BLaER1 (cell line): ENCODE data around the gene CFAP221.
A peak's percentile ranks its signal among the peaks of the same experiment; 100 is the strongest.

Experiments
- H3K27ac ChIP-seq: shearing (Covaris generic); formaldehyde crosslinking; 2 replicates; pipeline ENCODE4 v1.8.1; 2022
- H3K27me3 ChIP-seq: shearing (Covaris generic); formaldehyde crosslinking; 2 replicates; pipeline ENCODE4 v1.8.1; 2022
- H3K36me3 ChIP-seq: shearing (Covaris generic); formaldehyde crosslinking; 2 replicates; pipeline ENCODE4 v1.8.1; 2022
- H3K4me1 ChIP-seq: shearing (Covaris generic); formaldehyde crosslinking; 2 replicates; pipeline ENCODE4 v1.8.1; 2022
- H3K4me2 ChIP-seq: shearing (Covaris generic); formaldehyde crosslinking; 2 replicates; pipeline ENCODE4 v1.8.1; 2022
- H3K4me3 ChIP-seq: shearing (Covaris generic); formaldehyde crosslinking; 2 replicates; pipeline ENCODE4 v1.8.1; 2022
- H3K9ac ChIP-seq: shearing (Covaris generic); formaldehyde crosslinking; 2 replicates; pipeline ENCODE4 v1.8.1; 2022
- H3K9me3 ChIP-seq: shearing (Covaris generic); formaldehyde crosslinking; 2 replicates; pipeline ENCODE4 v1.8.1; 2022
- H4K20me1 ChIP-seq: shearing (Covaris generic); formaldehyde crosslinking; 2 replicates; pipeline ENCODE4 v1.8.1; 2022
- Cebpa-rat ChIP-seq: shearing (Covaris generic); IDR thresholded peaks from 2 replicates; pipeline ENCODE4 v1.8.1; 2022

The CFAP221 gene

GRCh38 chr2:119674711-119675500, 130.7 kb downstream of the CFAP221 start:
- H3K4me2 ChIP-seq = no peak overlapping the region
- peaks cover 4% of the 10 kb centered on the region; the same call in 1 of the 2 replicates for H4K20me1 ChIP-seq
- H3K9ac ChIP-seq = no peak overlapping the region
- H3K36me3 ChIP-seq = no peaks in the 10 kb centered on the region
- no peaks in the 10 kb centered on the region for H3K9me3 ChIP-seq
- TF ChIP-seq Cebpa-rat = no peak
- no peaks in the 10 kb centered on the region for H3K27me3 ChIP-seq
- peaks cover 14% of the 10 kb centered on the region for H3K4me1 ChIP-seq
- H3K4me3 ChIP-seq = no peak overlapping the region
- no peak overlapping the region for H3K27ac ChIP-seq

DNA sequence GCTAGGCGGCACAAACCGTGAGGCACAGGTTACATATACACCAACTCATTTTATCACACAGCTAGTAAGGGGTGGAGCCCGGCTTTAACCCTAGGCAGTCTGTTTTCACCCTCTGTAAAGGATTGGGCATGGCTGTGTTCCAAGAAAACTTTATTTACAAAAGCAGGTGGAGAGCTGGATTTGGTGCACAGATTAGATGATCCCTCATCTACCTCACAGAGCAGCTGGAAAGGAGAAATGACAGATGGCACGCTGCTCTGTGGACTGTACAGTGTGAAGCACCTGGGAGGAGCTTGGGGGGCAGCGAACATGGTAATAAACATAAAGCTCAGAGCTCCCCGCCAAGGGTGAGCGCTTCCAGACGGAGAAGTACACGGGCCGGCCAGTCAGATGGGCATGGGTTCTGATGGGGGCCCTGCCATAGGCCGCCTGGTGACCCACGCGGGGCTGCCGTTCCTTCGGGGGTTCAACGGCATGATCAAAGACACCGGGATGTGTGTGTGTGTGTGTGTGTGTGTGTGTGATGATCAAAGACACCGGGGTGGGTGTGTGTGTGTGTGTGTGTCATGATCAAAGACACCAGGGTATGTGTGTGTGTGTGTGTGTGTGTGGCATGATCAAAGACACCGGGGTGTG, 133.9 kb downstream of the CFAP221 start:
- H3K9ac ChIP-seq = no peak overlapping the region
- H3K27me3 ChIP-seq = no peaks in the 10 kb centered on the region
- TF ChIP-seq Cebpa-rat = no peak
- H4K20me1 ChIP-seq = peaks cover 36% of the 10 kb centered on the region
- peaks cover 28% of the 10 kb centered on the region for H3K36me3 ChIP-seq
- no peaks in the 10 kb centered on the region for H3K9me3 ChIP-seq
- peak overlapping the region; percentile 63 for H3K4me2 ChIP-seq
- peaks cover 26% of the 10 kb centered on the region for H3K4me1 ChIP-seq
- H3K4me3 ChIP-seq = peak overlapping the region; percentile 98
- H3K27ac ChIP-seq = no peak overlapping the region

DNA sequence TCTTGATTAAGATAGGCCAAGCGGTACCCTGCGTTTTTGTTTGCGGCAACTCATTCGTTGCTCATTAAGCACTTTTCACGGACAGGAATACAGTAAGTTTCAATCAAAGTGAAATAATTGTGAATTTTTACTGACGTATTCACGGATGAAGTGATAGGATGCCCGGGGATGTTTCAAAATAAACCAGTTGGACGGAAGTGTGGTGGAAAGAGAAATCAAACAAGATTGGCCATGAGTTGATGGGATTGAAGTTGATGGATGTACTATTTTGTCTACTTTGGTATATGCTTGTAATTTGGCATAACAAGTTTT, 135.2 kb downstream of the CFAP221 start:
- peak overlapping the region; percentile 98 for H3K4me3 ChIP-seq
- peak overlapping the region; percentile 95 for H3K4me2 ChIP-seq
- no peaks in the 10 kb centered on the region for H3K9me3 ChIP-seq
- H3K4me1 ChIP-seq = peaks cover 29% of the 10 kb centered on the region
- H3K27me3 ChIP-seq = no peaks in the 10 kb centered on the region
- H3K27ac ChIP-seq = peak overlapping the region; percentile 83
- no peak for TF ChIP-seq Cebpa-rat
- peak overlapping the region; percentile 90 for H3K9ac ChIP-seq
- peaks cover 47% of the 10 kb centered on the region for H4K20me1 ChIP-seq
- H3K36me3 ChIP-seq = peaks cover 29% of the 10 kb centered on the region

DNA sequence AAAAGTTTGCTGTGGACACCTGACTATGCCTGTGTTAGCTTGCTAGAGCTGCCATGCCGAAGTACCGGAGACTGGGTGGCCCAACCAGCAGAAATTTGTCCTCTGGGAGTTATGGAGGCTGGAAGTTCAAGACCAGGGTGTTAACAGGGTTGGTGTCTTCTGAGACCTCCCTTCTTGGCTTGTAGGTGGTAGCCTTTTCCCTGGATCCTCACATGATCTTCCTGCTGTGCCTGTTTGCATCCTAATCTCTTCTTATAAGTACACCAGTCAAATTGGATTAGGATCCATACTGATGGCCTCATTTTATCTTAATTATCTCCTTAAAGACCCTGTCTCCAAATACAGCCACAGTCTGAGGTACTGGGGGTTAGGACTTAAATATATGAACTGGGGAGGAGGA, 135.6 kb downstream of the CFAP221 start:
- peaks cover 50% of the 10 kb centered on the region for H4K20me1 ChIP-seq
- peaks cover 29% of the 10 kb centered on the region for H3K4me1 ChIP-seq
- peak overlapping the region; percentile 98 for H3K4me3 ChIP-seq
- TF ChIP-seq Cebpa-rat = no peak
- peak overlapping the region; percentile 90 for H3K9ac ChIP-seq
- peak overlapping the region; percentile 83 for H3K27ac ChIP-seq
- peak overlapping the region; percentile 95 for H3K4me2 ChIP-seq
- H3K36me3 ChIP-seq = peaks cover 29% of the 10 kb centered on the region
- H3K9me3 ChIP-seq = no peaks in the 10 kb centered on the region
- H3K27me3 ChIP-seq = no peaks in the 10 kb centered on the region

DNA sequence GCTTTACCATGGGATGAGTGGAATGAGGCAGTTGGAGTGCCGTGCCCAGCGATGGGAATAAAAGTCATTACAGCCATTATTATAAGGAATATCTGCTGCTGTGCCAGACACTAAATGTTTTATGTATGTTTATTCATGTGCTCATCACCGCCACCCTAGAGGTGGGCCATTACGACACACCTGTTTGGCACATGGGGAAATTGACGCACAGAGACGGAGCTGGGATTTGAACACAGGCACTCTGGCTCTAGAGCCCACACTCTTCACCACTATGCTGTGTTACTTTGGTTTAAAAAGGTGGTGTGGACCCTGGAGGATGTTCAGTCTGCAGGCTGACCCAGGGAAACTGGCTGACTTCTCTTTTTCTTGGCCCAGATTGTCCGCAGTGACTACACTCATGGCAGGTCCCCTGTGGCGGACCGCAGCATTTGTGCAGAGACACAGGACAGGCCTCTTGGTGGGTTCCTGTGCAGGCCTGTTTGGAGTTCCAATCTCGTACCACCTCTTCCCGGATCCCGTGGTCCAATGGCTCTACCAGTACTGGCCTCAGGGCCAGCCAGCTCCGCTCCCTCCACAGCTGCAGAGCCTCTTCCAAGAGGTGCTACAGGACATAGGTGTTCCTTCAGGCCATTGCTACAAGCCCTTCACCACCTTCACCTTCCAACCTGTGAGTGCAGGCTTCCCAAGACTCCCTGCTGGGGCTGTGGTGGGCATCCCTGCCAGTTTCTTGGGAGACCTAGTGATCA, 136.4 kb downstream of the CFAP221 start:
- Histone ChIP-seq H3K9ac (no peak overlapping the region), H3K27me3 (no peaks in the 10 kb centered on the region), H3K4me3 (no peak overlapping the region), H3K4me1 (peaks cover 29% of the 10 kb centered on the region), H3K36me3 (peaks cover 31% of the 10 kb centered on the region), H4K20me1 (peaks cover 54% of the 10 kb centered on the region), H3K27ac (no peak overlapping the region), H3K9me3 (no peaks in the 10 kb centered on the region), H3K4me2 (peak overlapping the region; percentile 95)
- no peak for TF ChIP-seq Cebpa-rat

DNA sequence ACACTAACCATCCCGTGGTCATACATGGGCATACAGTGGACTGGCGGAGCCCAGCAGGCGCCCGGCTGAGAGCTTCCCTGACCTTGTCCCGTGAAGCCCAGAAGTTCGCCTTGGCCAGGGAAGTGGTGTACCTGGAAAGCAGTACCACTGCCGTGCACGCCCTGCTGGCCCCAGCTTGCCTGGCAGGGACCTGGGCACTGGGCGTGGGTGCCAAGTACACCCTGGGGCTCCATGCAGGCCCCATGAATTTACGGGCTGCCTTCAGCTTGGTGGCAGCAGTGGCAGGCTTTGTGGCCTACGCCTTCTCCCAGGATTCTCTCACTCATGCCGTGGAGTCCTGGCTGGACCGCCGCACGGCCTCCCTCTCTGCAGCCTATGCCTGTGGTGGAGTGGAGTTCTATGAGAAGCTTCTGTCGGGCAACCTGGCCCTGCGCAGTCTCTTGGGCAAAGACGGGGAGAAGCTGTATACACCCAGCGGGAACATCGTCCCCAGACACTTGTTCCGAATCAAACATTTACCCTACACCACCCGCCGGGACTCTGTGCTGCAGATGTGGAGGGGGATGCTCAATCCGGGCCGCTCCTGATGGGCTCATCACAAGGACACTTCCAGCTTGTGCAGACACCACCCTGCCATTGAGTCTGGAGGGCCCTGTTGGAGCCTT, 137.1 kb downstream of the CFAP221 start:
- Histone ChIP-seq H3K36me3 (peaks cover 38% of the 10 kb centered on the region), H3K4me2 (no peak overlapping the region), H4K20me1 (peaks cover 58% of the 10 kb centered on the region), H3K27me3 (no peaks in the 10 kb centered on the region), H3K9me3 (no peaks in the 10 kb centered on the region), H3K4me3 (no peak overlapping the region), H3K27ac (no peak overlapping the region), H3K4me1 (peaks cover 29% of the 10 kb centered on the region), H3K9ac (no peak overlapping the region)
- TF ChIP-seq Cebpa-rat = no peak

GRCh38 chr2:119681868-119682220, 137.6 kb downstream of the CFAP221 start:
- H3K4me1 ChIP-seq = peaks cover 29% of the 10 kb centered on the region
- H3K4me3 ChIP-seq = no peak overlapping the region
- no peak overlapping the region for H3K27ac ChIP-seq
- peaks cover 43% of the 10 kb centered on the region for H3K36me3 ChIP-seq
- H3K9me3 ChIP-seq = no peaks in the 10 kb centered on the region
- no peak overlapping the region for H3K9ac ChIP-seq
- no peak overlapping the region for H3K4me2 ChIP-seq
- no peak for TF ChIP-seq Cebpa-rat
- peaks cover 58% of the 10 kb centered on the region for H4K20me1 ChIP-seq
- H3K27me3 ChIP-seq = no peaks in the 10 kb centered on the region

DNA sequence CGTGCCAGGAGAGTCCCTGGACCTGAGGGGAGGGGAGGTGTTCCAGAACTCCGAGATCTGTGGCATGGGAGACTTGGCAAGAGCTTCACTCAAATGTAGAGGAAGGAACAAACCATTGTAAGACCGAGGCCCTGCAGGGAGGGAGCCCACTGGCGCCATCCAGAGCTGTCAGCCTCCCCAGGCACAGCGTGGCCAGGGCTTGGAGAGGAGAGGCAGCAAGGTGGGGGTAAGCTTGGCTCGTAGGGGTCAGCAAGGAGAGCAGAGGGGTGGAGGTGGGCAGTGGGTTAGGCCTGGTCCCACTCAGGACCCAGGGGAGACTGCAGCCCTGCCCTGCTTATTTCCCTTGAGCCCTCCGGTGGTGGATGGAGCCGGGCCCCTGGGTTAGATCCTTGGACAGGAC, 138.3 kb downstream of the CFAP221 start:
- Histone ChIP-seq H3K4me1 (peaks cover 29% of the 10 kb centered on the region), H3K4me3 (no peak overlapping the region), H4K20me1 (peaks cover 58% of the 10 kb centered on the region), H3K27me3 (no peaks in the 10 kb centered on the region), H3K36me3 (peaks cover 50% of the 10 kb centered on the region), H3K4me2 (no peak overlapping the region), H3K27ac (no peak overlapping the region), H3K9me3 (no peaks in the 10 kb centered on the region), H3K9ac (no peak overlapping the region)
- no peak for TF ChIP-seq Cebpa-rat

DNA sequence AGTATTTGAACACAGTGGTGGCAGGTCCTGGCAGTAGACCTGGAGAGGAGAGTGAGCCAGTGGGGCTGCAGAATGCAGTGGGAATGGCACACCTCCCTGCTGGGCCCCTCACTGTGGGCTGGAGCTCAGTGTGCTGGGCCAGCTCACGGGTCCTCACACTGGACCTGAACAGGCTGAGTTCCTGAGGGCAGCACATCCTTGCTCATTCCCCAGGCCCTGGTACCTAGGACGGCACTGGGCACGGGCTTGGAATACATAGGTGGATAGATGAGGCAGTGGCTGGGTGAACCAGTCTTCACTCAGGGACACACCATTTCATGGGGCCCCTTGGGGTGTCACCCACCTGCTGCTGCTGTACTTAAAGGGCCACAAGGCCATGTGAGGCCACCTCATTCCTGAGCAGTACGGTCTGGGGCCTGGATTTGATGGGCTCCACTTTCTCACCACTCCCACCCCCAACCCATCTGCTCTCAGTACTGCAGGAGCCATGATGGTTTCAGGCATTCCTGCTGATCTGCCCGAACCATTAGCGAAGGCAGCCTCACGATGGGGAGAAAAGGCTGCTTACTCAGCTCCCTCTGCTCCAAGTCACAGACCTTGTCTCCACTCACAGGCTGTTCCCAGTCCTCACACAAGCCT, 138.9 kb downstream of the CFAP221 start:
- peaks cover 53% of the 10 kb centered on the region for H3K36me3 ChIP-seq

More for the DNA sequence above, 138.9 kb downstream of the CFAP221 start:
- Histone ChIP-seq H3K27me3 (no peaks in the 10 kb centered on the region), H3K4me2 (no peak overlapping the region), H3K4me3 (no peak overlapping the region), H4K20me1 (peaks cover 58% of the 10 kb centered on the region), H3K9me3 (no peaks in the 10 kb centered on the region), H3K27ac (no peak overlapping the region), H3K9ac (no peak overlapping the region), H3K4me1 (peaks cover 27% of the 10 kb centered on the region)
- TF ChIP-seq Cebpa-rat = no peak
